GM19025 (cell line): ENCODE measurements around the gene ZC3H12C.
"Not testable (repeated sequence)": the region's sequence is repeated elsewhere in the genome, so short reads cannot be mapped to it uniquely, and the experiment has no call there.

Experiments
- ATAC-seq: cut with Tn5 transposase; IDR thresholded peaks from one replicate; pipeline ENCODE4 v1.9.1; 2021; ENCODE audit warnings: mild to moderate bottlenecking, low read depth, moderate library complexity; ENCODE audit not compliant: unreplicated experiment

ZC3H12C gene

DNA sequence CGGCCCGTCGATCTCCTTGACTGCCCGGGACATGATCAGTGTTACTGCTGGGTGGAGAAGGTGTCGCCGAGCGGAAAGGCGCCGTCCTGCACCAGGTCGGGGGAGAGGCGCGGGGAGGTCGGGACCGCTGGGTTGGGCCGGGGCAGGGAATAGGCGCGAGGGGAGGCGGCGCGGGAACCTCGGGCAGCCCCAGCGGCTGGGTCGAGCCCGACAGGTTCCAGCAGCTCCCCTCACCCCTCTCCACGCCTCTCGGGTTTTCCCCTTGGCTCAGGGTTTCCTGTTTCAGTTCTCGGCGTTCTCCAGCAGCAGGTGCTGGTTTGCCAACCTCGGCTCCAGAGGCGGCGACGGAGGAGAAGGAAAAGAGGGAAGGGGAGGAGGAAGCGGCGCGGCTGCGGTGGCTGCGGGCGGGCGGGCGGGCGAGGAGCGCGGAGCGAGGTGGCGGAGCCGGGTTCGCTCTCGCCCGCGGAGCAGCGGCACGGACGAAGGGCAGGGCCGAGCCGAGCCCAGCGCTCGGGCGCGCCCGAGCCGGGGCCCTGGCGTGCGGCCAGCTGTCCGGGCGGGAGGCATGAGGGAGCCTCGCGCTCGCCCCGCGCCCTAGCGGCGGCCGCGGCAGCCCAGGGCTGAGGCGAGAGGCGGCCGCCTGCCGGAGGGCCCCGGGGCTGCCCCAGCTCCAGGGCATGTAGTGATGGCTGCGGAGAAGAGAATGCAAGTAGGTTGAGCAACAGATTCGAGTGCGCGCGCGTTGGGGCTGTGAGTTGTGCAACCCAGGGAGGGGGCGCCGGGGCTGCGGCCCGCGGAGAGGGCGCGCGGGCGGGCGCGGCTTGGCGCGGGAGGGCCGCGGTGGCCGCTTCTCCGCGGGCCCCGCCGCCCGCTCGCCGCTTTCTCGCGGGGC, at the start of gene ZC3H12C:
Gene ZC3H12C, plus strand, starts transcription at position 878 of the 892 bp plus-strand sequence. CDS start 20 bp downstream, outside the sequence.
- peak; percentile 62 for ATAC-seq

DNA sequence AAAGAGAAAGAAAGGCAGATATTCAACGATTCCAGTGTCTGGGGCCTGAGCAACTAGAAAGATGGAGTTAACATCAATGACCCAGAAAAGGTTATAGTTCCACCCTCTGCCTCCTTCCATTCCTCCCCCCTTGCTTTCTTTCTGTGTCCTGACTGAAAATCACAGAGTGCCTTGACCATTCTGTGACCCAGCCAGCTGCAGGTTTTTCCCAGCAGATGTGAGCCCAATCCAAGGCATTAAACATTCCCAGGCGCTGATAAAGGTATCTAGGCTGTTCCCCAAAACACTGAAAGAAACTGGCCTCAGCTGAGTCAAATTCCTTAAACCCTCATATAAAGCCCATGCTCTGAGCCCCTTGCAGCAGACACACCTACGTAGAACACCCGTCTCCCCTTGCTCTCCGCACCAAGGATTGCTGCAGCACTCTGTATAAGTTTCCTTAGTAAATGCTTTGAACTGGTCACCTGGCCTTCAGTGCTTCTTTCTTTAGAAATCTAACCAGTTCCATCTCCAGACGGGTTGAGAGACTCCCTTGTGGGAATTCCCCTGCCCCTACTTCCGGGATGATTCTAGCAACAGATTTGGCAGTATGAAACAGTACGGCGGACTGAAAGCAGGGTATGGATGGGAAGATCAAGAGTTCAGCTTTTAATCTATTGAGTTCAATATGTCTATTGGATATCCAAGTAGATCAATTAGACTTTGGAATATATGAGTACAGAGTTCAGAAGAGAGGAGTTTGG, 48.8 kb upstream of the ZC3H12C start:
- ATAC-seq: no peak

DNA sequence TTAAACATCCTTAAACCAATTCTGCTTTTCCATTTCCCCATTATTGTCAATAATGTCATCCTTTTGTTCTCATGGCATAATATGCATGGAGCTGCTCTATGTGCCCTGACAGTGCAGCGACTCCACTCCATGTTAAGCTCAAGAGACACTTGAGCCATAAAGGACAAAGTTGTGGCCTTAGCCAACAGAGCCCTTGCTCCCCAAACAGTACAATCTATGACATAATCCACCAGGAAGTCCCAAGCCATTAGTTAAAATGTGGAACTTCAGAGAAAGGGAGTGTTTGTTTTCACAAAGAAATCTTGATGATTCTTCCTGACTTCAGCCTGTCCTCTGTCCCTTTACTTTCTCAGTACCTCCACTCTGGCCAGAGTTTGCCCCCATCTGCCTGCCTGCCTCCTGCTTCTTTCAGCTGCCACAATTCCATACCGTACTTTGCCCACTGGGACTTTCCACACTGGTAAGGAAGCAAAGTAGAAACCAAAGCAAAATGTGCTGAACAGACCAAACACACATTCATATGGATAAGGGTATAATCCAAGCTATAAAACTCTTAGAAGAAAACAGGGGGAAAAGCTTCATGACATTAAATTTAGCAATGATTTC, 46.3 kb upstream of the ZC3H12C start:
- ATAC-seq: no peak

DNA sequence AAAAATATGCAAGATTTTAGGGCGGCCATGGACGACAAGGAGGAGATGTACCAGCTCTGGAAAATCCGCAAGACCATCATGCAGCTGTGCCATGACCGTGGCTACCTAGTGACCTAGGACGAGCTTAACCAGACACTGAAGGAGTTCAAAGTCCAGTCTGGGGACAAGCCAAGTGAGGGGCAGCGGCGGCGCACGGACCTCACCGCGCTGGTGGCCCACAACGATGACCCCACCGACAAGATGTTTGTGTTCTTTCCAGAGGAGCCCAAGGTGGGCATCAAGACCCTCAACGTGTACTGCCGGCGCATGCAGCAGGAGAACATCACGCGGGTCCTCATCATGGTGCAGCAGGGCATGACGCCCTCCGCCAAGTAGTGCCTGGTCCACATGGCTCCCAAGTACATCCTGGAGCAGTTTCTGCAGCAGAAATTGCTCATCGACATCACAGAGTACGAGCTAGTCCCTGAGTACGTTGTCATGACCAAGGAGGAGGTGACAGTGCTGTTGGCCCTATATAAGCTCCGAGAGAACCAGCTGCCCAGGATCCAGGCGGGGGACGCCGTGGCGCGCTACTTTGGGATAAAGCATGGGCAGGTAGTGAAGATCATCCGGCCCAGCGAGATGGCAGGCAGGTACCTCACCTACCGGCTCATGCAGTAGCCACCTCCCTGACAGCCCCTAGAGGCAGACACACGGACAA, 43.5 kb upstream of the ZC3H12C start:
- ATAC-seq: no peak

DNA sequence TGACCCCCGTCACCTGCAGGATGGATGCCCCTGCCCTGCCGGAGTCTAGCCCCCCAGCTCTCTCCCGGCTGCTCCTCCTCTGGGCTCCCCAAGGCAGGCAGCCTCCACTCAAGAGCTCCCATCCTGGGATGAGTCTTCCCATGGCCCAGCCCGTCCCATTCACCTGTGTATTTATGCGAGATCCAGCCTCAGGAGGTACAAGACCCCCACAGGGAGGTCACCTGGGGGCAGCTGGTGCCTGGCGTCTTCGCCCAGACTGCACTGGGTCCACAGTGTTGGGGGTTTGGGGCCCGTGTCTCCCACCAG, 43.0 kb upstream of the ZC3H12C start:
- no peak for ATAC-seq

DNA sequence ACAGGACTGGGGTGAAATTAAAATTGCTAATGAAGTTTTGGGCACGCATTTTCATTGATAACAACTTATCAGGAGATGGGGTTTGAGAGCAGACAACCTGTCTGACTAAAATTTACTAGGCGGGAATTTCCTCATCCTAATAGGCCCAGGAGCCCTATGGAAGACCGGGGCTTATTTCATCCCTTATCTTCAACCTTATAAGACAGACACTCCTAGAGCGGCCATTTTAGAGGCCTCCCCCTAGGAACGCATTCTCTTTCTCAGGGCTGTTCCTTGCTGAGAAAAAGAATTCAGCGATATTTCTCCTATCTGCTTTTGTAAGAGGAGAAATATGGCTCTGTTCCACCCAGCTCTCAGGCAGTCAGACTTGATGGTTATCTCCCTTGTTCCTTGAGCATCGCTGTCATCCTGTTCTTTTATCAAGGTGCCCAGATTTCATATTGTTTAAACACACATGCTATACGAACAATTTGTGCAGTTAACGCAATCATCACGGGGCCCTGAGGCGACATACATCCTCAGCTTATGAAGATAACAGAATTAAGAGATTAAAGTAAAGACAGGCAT, 39.3 kb upstream of the ZC3H12C start:
- ATAC-seq: no peak

DNA sequence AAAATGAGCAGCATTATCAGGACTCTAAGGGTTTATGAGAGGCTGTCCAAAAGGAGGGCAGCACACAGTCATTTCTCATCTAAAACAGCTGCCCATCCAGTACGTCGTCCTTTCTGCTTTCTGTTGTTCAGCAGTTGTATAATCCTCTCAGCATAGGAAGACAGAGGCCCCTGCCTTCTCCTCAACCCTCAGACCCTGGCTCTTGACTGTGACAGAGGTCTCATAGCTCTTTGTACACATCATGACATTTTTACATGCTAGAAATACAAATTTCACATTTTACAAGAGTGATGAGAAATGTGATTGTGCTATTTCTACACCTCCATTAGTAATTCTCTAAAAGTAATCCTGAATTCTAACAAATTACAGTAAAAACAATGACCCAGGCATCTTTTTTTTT, 36.2 kb upstream of the ZC3H12C start:
- ATAC-seq: no peak

DNA sequence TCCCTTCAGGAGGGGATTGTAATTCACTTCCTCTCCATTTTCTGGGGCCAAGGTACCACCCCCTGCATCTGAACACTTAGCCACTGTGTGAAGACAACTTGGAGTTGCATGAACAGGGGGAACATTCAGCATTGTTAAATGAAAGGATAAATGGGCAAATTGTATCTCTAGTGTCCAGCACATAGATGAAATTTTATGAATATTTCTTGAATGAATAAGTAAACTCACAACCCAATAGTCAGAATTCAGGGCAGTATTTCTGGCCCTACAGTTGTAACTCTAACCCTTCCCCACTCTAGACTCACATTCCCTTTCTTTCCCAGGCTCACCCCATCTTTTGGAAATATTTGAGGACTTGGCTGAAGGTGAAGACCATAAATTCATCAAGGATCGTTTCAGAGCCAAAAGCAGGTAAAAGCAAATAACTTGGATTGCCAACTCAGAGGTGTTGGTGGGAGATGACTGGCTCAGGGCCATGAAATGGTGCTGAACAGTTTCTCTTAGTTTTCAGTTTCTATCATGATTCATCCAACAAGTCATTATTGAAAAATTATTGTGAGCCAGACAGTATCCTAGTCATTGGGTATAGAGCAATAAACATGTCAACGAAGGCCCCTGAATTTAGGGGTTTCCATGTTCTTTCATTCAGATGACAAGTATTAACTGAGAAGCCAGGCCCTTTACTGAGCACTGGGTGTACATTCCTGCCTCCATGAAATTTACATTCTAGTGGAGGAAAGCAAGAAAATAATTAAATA, 33.3 kb upstream of the ZC3H12C start:
- ATAC-seq: no peak

DNA sequence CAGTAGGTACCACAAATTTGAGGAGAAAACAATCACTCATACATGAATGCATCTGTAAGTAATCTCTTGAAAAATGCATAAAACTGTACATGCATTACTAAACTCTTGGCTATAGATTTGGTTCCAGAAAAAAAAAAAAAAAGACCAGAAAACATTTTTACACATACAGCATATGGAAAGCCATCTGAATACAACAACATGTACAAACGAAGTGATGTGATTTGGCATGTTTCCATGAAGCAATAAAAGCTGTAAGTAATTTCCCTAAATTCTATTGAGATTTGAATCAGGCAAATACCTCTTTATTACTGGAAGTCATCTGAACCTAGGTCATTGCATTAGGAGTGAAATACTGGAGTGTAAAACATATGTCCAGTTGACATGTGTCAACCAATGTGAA, 31.9 kb upstream of the ZC3H12C start:
- no peak for ATAC-seq

DNA sequence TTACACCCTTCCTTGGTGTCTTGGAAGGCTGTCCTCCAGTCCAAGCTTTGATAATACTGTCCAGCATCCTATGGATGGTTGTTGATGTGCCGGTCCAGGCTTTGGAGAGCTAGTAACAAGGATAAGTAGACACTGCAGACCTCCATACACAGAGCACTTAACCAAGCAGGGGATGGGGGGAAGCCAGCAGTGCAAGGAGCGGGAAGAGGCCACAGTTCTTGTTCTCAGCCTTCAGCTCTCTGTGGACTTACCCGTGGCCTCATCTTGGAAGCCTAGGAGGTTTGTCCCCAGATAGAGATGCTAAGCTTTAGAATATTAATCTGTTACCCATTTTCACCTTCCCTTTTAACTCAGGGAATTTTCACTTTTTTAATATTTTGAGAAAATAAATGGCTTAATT, 30.9 kb upstream of the ZC3H12C start:
- no peak for ATAC-seq

DNA sequence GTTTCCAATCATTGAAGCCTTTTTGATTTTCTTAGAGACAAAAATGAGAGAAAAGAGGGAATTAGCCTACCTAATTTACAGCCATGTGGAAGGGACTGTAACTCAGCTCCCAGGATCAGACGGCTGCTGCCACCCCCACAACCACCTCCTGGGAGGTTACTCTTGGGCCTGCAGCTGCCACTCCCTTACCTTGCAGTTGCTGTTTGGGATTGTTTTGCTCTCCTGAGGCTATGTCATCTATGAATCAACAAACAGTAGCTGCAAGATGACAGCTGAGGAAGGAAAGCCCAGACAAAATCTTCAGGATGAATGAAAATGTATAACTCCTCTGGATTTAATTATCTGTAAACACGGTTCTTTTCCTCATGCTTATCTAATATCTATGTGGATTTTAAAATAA, 28.0 kb upstream of the ZC3H12C start:
- ATAC-seq: no peak

DNA sequence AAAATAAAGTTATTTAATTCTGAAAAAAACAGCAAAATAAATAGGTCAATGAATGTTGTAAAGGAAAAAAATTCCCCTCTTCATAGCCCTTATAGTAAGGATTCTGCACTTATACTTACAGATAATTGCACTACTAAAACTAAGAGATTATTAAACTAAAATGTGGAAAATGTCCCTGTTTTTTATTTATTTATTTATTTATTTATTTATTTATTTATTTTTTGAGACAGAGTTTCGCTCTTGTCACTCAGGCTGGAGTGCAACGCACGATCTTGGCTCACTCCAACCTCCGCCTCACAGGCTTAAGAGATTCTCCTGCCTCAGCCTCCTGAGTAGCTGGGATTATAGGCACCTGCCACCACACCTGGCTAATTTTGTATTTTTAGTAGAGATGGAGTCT, 25.2 kb upstream of the ZC3H12C start:
- ATAC-seq: not testable (repeated sequence)

DNA sequence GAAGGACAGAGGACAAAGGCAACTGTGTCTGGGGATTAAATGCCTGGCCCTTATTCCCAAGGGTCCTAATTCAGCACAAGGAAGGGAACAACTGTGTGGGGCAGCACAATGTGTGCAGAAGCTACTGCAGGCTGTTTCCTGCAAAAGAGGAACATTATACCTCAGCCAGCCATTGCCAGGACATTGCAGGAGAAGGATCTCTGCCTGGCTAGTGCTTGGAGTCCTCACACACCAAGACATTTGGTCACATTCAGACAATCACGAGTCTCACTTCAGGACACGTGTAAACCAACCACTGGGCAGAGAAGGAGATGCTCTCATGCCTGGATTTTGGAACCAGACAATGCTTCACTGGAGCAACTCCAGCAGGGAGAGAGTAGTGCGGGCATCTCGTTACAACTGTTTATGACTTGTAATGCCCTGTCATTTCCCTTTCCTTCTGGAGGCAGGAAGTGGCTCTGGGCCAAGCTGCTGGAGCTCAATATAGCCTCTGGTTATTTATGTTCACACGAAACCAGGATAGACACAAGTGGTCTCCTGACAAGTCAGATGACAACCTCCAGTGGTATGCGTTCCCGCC, 23.9 kb upstream of the ZC3H12C start:
- ATAC-seq: no peak

DNA sequence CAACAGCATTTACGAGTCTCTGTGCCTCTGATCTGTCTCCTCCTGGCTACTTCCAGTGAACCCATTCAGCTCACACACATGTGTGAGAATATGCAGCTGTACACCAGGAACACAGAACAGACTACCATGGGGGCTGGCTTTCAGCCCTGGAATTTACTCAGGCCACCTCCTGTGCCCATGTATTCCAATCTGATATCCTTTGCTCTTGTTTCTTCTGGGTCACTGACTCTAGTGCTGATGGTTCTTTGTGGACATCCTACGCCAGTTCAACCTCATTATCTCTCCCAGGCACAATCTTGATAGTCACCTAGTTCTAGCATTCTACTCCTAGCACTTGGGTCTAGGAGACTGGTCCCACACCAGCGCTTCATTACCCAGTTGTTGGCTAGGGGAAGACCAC, 23.0 kb upstream of the ZC3H12C start:
- no peak for ATAC-seq

DNA sequence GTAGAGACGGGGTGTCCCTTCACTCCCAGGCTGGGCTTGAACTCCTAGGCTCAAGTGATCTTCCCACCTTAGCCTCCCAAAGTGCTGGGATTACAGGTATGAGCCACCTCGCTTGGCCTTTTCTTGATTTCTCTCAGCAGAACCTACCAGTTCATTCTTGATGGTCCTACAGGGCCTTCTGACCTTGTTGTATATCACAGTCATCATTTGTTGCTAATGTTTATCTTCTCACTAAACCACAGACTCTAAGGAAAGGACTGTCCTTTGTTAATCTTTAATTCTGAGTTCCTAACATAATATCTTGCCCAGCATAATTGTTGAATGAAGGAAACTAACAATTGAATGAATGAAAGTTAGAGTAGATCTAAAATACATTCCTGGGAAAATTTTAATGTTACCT, 22.0 kb upstream of the ZC3H12C start:
- ATAC-seq: no peak

DNA sequence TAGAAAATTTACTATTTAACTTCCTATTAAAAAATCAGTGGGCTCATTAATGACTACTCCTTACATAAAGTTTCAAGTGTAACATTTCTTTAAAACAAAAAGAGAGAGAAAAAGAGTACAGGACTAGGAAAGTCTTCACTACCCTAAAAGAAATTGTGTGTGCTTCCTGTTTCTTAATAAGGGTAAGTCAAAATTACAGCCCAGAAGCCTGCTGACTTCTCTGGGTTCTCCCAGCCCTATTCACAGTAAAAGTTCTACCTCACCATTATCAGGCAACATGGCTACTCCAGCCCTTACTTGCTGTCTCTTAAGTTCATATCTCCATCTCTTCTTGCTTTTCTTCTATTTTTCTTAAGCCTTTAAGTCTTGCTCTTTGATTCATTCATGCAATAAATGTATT, 20.3 kb upstream of the ZC3H12C start:
- ATAC-seq: no peak

DNA sequence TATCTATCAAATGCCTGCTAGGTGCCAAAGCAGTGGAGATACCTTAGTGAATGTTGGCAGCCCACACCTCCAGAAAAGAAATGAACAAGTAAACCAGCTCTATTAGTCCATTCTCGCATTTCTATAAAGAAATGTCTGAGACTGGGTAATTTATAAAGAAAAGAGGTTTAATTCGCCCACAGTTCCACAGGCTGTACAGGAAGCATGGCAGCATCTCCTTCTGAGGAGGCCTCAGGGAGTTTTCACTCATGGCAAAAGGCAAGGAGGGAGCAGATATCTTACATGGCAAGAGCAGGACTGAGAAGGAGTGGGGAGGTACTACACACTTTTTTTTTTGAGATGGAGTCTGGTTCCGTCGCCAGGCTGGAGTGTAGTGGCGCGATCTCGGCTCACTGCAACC, 18.7 kb upstream of the ZC3H12C start:
- no peak for ATAC-seq

DNA sequence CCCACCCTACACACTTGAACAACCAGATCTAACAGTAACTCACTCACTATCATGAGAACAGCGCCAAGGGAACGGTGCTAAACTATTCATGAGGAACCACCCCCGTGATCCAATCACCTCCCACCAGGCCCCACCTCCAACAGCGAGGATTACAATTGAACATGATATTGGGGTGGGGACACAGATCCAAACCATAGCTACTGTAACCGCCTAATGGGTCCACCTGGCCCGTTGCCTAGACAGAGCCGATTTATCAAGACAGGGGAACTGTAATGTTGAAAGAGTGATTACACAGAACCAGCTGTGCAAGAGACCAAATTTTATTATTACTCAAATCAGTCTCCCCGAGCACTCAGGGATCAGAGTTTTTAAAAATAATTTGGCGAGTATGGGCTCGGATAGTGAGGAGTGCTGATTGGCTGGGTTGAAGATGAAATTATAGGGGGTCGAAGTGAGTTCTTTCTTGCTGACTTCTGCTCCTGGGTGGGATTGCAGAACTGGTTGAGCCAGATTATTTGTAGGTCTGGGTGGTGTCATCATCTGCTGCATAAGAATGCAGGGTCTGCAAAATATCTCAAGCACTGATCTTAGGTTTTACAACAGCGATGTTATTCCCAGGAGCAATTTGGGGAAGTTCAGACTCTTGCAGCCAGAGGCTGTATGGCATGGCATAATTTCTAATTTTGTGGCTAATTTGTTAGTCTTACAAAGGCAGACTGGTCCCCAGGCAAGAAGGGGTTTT, 17.9 kb upstream of the ZC3H12C start:
- ATAC-seq: no peak

DNA sequence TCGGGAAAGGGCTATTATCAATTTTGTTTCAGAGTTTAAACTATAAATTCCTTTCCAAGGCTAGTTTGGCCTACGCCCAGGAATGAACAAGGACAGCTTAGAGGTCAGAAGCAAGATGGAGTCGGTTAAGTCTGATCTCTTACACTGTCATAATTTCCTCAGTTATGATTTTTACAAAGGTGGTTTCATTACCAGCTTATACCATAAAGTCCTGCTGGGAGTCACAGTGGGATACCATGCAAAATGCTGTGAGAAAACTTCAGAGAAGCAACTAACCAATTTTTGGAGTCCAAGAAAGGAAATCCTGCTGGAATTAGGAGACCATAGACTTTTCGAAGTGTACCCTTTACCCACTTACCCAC, 17.4 kb upstream of the ZC3H12C start:
- ATAC-seq: no peak
